Measurements from ENCODE around the gene GUCD1.

GRCh38 chr22:24506802-24507438, 48.0 kb downstream of the GUCD1 start:
- TF ChIP-seq JUND (IDR thresholded peaks at IDR 0.05; ENCODE audit: borderline replicate concordance, low read depth, low read length) (no peak), JUND (tag; IDR thresholded peaks at IDR 0.05; ENCODE audit: borderline replicate concordance, low read depth, low read length) (no peak), ZNF408 (CRISPR knock-in tag; IDR thresholded peaks at IDR 0.05; ENCODE audit: low read depth) (no peak), EP300 (IDR thresholded peaks at IDR 0.05; ENCODE audit: low read length) (no peak), BHLHE40 (IDR thresholded peaks at IDR 0.05; ENCODE audit: low read length) (no peak), CTCF (IDR thresholded peaks at IDR 0.05 in 2 of 3, conservative IDR thresholded peaks at IDR 0.05 in 1 of 3; ENCODE audit: insufficient read depth in 2 of 3, low read depth in 1 of 3, low read length in 3 of 3) (no peak), ZNF274 (IDR thresholded peaks at IDR 0.05; ENCODE audit: borderline replicate concordance, low read depth, low read length) (no peak), L3MBTL2 (IDR thresholded peaks at IDR 0.05) (no peak), TBP (optimal IDR thresholded peaks at IDR 0.05; ENCODE audit: low read depth, low read length) (no peak), ZNF24 (IDR thresholded peaks at IDR 0.05) (no peak), HMGXB4 (CRISPR knock-in tag; IDR thresholded peaks at IDR 0.05) (no peak), CBX2 (IDR thresholded peaks at IDR 0.05; ENCODE audit: insufficient read depth, low read length, poor library complexity, severe bottlenecking) (no peak), PHB (CRISPR knock-in tag; IDR thresholded peaks at IDR 0.05) (no peak), ZC3H8 (IDR thresholded peaks at IDR 0.05) (no peak), E2F1 (CRISPR knock-in tag; IDR thresholded peaks at IDR 0.05) (no peak)
